Measurements from ENCODE around the gene KRTAP9-6. TPM values are rescaled to one million over a fixed set of nuclear protein-coding genes. Genes with fewer than 3 reads are reported as not detected.
"Not testable (repeated sequence)": the region's sequence is repeated elsewhere in the genome, so short reads cannot be mapped to it uniquely, and the experiment has no call there.

KRTAP9-6 gene, protein sequence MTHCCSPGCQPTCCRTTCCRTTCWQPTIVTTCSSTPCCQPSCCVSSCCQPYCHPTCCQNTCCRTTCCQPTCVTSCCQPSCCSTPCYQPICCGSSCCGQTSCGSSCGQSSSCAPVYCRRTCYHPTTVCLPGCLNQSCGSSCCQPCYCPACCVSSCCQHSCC
- not detected for total RNA-seq (ENCODE audit: insufficient read depth, low replicate concordance)

DNA sequence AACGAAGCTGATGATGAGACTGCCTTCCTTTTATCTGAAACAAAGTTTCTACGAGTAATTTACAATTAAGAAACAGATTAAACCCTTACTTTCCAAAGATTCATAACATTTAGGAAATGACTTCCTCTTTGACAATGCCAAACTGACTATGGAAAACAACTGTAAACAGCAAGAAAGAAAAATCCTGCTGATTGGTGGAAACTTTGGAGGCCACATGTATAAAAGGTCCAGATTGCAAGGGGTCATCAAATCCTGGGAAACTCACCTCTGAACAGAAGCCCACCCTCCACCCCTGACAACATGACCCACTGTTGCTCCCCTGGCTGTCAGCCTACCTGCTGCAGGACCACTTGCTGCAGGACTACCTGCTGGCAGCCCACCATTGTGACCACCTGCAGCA lies at the start of gene KRTAP9-6:
TSS of gene KRTAP9-6 (plus strand) at position 301 of the 400 bp plus-strand sequence. CDS start at position 301, 0 bp downstream.
- no peak for DNase-seq (ENCODE audit: low spot score)

DNA sequence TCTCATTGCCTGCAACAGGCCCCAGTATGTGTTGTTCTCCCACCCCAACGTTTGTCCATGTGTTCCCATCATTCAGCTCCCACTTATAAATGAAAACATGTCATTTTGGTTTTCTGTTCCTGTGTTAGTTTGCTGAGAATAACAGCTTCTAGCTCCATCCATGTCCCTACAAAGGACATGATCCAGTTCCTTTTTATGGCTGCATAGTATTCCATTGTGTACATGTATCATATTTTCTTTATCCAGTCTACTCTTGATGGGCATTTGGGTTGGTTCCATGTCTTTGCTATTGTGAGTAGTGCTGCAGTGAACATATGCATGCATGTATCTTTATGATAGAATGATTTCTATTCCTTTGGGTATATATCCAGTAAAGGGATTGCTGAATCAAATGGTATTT lies 49.5 kb upstream of the KRTAP9-6 start:
- no peak for DNase-seq (ENCODE audit: low spot score)

DNA sequence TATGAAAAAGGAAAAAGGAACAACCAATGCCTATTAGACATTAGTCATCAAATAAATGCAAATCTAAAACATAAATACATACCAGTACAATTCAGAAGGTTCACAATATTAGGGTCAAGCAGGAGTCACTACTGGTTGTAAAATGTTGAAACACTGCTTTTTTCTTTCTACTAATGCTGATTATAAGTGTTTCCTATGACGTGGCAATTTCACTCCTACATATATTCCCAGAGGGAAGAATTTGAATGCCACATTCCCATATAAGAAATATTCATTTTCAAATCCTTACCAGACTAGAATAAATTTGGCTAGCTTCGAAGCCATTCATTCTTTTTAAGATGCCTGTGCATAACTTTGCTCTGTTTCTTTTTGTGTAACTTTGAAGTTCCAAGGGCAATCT lies 41.4 kb upstream of the KRTAP9-6 start:
- no peak for DNase-seq (ENCODE audit: low spot score)

DNA sequence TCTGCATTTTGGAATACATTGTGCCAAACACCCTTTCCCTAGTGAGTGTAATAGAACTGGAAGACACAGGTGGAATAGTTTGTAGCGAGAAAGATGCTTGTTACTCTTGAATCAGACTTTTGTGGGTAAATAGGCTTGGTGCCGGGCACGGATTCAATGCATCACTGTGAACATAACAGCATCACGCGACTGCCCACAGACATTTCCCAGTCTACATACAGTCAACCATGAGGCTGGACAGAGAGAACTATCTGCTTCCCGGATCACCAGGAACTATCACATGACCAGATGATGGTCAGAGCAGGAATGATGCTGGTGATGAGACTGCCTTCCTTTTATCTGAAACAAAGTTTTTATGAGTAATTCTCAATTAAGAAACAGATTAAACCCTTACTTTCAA lies 39.1 kb upstream of the KRTAP9-6 start:
- no peak for DNase-seq (ENCODE audit: low spot score)

DNA sequence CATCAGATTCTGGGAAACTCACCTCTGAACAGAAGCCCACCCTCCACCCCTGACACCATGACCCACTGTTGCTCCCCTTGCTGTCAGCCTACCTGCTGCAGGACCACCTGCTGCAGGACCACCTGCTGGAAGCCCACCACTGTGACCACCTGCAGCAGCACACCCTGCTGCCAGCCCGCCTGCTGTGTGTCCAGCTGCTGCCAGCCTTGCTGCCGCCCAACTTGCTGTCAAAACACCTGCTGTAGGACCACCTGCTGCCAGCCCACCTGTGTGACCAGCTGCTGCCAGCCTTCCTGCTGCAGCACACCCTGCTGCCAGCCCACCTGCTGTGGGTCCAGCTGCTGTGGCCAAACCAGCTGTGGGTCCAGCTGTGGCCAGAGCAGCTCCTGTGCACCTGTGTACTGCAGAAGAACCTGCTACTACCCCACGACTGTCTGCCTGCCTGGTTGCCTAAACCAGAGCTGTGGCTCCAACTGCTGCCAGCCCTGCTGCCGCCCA lies 38.5 kb upstream of the KRTAP9-6 start, which contains the start of gene KRTAP9-2:
TSS of gene KRTAP9-2 (plus strand) at position 51 of the 498 bp plus-strand sequence. CDS start at position 58, 7 bp downstream.
- DNase-seq (ENCODE audit: low spot score): not testable (repeated sequence)

DNA sequence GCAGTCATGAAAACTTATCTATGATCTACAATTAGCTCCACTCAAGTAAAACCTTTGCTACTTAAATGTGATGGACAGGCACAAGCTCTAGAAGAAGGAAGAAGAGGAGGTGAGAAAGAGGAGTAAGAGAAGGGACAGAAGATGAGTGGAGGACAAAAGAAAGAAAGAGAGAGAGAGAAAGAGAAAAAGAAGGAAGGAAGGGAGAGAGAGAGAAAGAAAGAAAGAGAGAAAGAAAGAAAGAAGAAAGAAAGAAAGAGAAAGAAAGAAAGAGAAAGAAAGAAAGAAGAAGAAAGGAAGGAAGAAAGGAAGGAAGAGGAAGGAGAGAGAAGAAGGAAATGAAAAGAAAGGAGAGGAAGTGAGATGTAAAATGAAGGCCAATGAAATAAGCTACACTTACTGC lies 35.1 kb upstream of the KRTAP9-6 start:
- no peak for DNase-seq (ENCODE audit: low spot score)

DNA sequence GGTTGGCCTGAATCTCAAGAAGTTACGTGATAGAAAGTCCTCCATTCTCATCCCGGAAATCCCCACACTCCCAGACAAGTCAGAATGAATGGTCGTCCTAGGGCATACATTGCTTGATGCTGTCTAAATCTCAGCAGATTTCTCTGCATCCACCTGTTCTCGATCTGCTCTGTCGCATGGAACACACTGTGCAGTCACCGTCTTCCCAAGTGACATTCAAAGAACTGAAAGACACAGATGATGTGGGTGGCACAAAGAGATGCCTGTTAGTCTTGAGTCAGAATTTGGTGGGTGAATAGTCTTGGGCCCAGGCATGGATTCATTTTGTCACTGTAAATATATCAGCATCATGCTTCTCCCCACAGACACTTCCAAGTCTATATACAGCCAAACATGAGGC lies 33.4 kb upstream of the KRTAP9-6 start:
- DNase-seq (ENCODE audit: low spot score): no peak

DNA sequence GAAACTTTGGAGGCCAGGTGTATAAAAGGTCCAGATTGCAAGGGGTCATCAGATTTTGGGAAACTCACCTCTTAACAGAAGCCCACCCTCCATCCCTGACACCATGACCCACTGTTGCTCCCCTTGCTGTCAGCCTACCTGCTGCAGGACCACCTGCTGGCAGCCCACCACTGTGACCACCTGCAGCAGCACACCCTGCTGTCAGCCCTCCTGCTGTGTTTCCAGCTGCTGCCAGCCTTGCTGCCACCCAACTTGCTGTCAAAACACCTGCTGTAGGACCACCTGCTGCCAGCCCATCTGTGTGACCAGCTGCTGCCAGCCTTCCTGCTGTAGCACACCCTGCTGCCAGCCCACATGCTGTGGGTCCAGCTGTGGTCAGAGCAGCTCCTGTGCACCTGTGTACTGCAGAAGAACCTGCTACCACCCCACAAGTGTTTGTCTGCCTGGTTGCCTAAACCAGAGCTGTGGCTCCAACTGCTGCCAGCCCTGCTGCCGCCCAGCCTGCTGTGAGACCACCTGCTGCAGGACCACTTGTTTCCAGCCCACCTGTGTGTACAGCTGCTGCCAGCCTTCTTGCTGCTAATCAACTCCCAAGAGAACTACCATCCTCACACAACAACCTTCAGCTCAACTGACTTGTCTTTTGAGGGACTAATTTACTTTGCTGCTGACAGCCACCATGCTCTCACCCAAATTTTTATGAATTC lies 32.6 kb upstream of the KRTAP9-6 start, which contains the start of gene KRTAP9-3:
TSS of gene KRTAP9-3 (plus strand) at position 51 of the 707 bp plus-strand sequence. CDS start at position 104, 53 bp downstream.
- DNase-seq (ENCODE audit: low spot score): not testable (repeated sequence)

DNA sequence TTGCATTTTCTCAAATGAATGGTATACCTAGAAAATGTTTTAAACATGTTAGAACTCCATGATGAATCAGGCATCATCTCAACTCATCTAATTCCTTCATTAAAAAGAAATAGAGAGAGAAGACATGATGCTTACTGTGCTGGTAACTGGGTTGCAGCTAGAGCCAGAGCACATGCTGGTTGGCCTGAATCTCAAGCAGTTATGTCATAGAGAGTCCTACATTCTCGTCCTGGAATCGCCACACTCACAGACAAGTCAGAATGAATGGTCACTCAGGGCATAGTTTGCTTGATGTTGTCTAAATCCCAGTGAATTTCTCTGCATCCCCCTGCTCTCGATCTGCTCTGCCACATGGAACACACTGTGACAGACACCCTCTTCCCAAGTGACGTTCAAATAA lies 28.1 kb upstream of the KRTAP9-6 start:
- not testable (repeated sequence) for DNase-seq (ENCODE audit: low spot score)

DNA sequence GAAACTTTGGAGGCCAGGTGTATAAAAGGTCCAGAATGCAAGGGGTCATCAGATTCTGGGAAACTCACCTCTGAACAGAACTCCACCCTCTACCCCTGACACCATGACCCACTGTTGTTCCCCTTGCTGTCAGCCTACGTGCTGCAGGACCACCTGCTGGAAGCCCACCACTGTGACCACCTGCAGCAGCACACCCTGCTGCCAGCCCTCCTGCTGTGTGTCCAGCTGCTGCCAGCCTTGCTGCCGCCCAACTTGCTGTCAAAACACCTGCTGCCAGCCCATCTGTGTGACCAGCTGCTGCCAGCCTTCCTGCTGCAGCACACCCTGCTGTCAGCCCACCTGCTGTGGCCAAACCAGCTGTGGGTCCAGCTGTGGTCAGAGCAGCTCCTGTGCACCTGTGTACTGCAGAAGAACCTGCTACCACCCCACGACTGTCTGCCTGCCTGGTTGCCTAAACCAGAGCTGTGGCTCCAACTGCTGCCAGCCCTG lies 27.2 kb upstream of the KRTAP9-6 start, which contains the start of gene KRTAP9-8:
TSS of gene KRTAP9-8 (plus strand) at position 51 of the 489 bp plus-strand sequence. CDS start at position 104, 53 bp downstream.
- not testable (repeated sequence) for DNase-seq (ENCODE audit: low spot score)

DNA sequence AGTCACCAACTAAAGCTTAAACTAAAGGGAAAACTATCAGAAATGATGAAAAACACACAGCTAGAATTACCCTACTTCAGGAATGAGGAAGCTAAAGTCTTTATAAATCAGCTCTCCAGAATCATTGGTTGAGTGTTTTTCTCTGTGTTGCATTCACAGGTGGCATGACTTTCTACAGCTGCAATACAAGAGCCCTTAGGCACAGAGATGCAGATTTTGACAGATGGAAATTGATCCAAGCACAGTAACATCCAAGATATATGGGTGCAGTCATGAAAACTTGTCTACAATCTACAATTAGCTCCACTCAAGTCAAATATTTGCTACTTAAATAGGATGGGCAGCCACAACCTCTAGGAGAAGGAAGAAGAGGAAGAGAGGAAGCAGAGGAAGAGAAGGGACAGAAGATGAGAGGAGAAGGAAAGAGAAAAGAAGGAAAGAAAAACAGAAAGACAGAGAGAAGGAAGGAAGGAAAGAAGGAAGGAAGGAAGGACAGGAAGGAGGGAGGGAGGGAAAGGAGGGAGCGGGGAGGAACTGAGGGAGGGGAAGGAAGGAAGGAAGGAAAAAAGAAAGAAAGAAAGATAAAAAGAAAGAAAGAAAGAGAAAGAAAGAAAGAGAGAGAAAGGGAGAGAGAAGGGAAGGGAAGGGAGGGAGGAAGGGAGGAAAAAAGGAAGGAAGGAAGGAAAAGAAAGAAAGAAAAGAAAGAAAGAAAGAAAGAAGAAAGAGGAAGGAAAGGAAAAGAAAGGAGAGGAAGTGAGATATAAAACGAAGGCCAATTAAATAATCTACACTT lies 18.0 kb upstream of the KRTAP9-6 start:
- not testable (repeated sequence) for DNase-seq (ENCODE audit: low spot score)

DNA sequence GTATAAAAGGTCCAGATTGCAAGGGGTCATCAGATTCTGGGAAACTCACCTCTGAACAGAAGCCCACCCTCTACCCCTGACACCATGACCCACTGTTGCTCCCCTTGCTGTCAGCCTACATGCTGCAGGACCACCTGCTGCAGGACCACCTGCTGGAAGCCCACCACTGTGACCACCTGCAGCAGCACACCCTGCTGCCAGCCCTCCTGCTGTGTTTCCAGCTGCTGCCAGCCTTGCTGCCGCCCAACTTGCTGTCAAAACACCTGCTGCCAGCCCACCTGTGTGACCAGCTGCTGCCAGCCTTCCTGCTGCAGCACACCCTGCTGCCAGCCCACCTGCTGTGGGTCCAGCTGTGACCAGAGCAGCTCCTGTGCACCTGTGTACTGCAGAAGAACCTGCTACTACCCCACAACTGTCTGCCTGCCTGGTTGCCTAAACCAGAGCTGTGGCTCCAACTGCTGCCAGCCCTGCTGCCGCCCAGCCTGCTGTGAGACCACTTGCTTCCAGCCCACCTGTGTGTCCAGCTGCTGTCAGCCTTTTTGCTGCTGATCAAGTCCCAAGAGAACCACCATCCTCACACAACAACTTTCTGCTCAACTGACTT lies 15.4 kb upstream of the KRTAP9-6 start, which contains the start of gene KRTAP9-4:
TSS of gene KRTAP9-4 (plus strand) at position 51 of the 604 bp plus-strand sequence. CDS start at position 85, 34 bp downstream.
- DNase-seq (ENCODE audit: low spot score): not testable (repeated sequence)

DNA sequence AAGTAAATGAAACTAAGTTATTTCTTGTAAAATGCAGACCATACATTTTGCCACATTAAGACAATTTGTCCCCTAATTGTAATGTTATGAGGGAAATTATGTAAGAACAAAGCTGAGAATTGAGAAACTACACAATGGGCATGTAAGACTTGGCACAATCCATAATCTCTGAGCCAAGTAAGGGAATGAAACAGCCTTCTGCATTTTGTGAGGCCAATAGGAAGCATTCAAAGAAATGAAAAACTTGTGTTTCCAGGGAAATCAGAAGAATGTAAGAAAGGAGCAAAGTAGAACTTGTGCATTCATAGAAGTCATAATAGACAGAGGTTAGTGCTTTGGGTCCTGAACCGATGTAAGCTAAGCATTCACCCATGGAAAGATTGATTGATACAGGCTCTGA lies 13.9 kb upstream of the KRTAP9-6 start:
- DNase-seq (ENCODE audit: low spot score): no peak

DNA sequence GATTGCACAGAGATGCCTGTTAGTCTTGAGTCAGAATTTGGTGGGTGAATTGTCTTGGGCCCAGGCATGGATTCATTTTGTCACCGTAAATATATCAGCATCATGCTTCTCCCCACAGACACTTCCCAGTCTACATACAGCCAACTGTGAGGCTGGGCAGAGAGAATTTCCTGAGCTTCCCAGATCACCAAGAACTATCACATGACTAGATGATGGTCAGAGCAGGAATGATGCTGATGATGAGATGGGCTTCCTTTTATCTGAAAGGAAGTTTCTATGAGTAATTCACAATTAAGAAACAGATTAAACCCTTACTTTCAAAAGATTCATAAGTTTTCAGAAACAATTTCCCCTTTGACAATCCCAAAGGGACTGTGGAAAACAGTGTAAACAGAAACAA lies 10.3 kb upstream of the KRTAP9-6 start:
- DNase-seq (ENCODE audit: low spot score): no peak

DNA sequence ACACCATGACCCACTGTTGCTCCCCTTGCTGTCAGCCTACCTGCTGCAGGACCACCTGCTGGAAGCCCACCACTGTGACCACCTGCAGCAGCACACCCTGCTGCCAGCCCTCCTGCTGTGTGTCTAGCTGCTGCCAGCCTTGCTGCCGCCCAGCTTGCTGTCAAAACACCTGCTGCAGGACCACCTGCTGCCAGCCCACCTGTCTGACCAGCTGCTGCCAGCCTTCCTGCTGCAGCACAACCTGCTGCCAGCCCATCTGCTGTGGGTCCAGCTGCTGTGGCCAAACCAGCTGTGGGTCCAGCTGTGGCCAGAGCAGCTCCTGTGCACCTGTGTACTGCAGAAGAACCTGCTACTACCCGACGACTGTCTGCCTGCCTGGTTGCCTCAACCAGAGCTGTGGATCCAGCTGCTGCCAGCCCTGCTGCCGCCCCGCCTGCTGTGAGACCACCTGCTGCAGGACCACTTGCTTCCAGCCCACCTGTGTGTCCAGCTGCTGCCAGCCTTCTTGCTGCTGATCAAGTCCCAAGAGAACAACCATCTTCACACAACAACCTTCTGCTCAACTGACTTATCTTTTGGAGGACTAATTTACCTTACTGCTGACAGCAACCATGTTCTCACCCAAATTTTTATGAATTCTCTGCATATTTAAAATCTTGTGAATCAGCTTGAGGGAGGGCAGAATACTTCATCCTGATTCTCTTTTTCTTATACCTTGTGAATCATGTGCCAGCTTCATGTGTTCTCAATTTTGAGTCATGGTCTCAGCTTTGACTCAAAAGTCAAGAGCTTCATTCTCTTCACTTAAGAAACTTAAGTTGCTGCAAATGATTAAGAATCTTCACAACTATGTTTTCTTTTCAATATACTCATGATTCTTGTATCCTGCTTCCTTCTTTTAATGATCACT lies 9.5 kb upstream of the KRTAP9-6 start, which contains the start of gene KRTAP9-9:
TSS of gene KRTAP9-9 (plus strand) at position 4 of the 910 bp plus-strand sequence.
- DNase-seq (ENCODE audit: low spot score): not testable (repeated sequence)

DNA sequence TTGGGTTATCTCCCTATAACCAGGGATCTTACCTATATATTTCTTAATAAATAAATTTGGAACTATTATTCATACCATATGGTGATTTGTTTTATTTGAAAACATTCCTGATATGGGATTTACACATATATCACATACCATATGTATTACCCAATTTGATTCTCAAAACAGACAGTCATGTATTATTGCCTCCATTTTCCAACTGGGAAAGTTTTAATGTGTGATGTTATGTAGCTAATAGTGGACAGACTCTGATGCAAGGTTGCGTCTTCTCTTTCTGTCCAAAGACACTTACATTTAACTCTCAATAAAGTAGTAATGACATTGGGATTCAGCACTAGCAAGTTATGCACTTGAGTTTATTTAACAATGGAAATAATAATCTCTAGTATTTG lies 8.9 kb upstream of the KRTAP9-6 start:
- DNase-seq (ENCODE audit: low spot score): no peak

DNA sequence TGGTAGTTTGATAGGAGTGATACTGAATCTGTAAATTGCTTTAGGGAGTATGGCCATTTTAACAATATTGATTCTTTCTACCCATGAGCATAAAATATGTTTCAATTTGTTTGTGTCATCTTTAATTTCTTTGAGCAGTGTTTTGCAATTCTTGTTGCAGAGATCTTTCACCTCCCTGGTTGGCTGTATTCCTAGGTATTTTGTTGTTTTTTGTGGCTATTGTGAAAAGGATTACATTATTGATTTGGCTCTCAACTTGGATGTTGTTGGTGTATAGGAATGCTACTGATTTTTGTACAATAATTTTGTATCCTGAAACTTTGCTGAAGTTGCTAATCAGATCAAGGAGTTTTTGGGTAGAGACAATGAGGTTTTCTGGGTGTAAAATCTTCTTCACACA lies 6.8 kb upstream of the KRTAP9-6 start:
- DNase-seq (ENCODE audit: low spot score): no peak

DNA sequence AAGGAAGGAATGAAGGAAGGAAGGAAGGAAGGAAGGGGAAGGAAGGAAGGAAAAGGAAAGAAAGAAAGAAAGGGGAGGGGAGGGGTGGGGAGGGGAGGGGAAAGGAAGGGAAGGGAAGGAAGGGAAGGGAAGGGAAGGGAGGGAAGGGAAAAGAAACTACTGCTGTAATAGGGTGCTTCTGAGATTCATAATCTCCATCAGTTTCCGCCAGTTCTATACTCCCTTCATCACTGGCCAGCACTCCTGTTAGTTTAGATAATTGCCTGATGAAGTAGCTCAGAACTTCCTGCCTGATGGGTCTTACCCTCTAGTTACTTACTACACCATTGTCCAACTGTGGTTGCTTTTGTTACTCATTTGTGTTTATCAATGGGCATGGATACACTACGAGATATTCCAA lies 2.0 kb upstream of the KRTAP9-6 start:
- no peak for DNase-seq (ENCODE audit: low spot score)

DNA sequence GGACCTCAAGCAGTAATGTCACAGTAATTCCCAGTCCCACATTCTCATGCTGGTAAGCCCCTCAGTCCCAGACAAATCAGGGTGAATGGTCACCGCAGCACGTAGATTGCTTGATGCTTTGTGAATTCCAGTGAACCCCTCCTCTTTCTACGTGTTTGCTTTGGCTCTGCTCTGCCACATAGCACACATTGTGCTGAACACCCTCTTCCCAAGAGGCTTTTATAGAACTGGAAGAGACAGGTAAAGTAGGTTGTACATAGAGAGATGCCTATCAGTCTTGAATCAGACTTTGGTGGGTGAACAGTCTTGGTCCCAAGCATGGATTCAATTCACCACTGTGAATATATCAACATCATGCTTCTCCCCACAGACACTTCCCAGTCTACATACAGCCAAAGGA lies 579 bp upstream of the KRTAP9-6 start:
- DNase-seq (ENCODE audit: low spot score): no peak

DNA sequence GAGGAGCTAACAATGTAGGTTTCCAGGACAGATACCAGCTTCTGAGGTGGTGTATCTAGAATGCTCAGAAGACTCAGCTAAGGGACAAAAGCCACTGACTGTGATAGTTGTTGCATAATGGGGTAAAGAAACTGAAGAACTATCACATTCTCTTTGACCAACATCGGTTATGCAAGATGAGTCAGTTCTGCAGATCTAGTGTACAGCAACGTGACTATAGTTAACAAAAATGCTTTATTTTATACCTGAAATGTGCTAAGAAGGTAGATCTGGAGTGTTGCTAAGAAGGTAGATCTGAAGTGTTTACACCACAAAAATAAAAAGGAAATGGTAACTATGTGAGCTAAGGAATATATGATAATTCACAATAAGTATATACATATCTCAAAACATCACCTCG lies 2.5 kb downstream of the KRTAP9-6 start:
- DNase-seq (ENCODE audit: low spot score): no peak

All from umbilical cord (tissue), 2 donors.